Omental fat pad (tissue), 4 donors: ENCODE data around the gene GLIS1. TPM values are rescaled to one million over a fixed set of nuclear protein-coding genes. Genes with fewer than 3 reads are reported as not detected.

Experiments used
- ATAC-seq: fragments of 150-250 bp; one replicate; pipeline ENCODE4 v1.9.1; 2016; ENCODE audit warnings: mild to moderate bottlenecking, moderate library complexity; ENCODE audit not compliant: low FRiP score
- DNase-seq: peaks from one replicate; pipeline ENCODE4 v3.0.0-alpha.2; 2019; ENCODE audit warnings: low spot score
- CTCF ChIP-seq, 3 donors: fragments of 450-650 bp; IDR thresholded peaks; one replicate each; pipeline ENCODE4 v1.5.1; 2016 to 2017; ENCODE audit warnings: antibody characterized with exemption in 3 of 3, mild to moderate bottlenecking in 3 of 3, moderate library complexity in 2 of 3
- total RNA-seq, 4 donors: library from RNA; depleted of rRNA; stranded (reverse); fragments of >200 nt; gene quantifications; one replicate each; pipeline ENCODE4 v1.1.0, GENCODE V29; 2016

The GLIS1 gene
- total RNA-seq, 4 donors from 2014 or later: 0.19 to 1.4 (median 0.75) TPM

DNA sequence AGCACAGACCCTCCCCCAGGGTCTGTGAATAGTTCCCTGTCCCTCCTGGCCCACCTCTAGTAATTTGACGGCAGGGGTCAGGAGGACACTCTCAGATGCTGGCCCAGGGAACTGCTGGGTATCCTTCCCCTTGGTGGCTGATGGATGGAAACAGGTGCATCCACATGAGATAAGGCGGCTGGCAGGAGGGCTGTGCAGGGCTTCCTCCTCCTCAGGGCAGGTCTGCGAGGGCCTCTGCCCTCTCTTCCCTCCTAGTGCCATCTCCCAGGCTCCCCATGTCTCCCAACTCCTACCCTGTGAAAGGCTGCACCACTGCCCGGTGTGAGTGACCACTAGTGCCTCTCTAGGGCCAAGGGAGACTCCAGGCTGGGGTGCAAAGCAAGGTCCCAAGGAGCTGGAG, 123.9 kb downstream of the GLIS1 start:
- no peak for ATAC-seq
- no peak for DNase-seq
- no peak for TF ChIP-seq CTCF (IDR thresholded peaks at IDR 0.05)

DNA sequence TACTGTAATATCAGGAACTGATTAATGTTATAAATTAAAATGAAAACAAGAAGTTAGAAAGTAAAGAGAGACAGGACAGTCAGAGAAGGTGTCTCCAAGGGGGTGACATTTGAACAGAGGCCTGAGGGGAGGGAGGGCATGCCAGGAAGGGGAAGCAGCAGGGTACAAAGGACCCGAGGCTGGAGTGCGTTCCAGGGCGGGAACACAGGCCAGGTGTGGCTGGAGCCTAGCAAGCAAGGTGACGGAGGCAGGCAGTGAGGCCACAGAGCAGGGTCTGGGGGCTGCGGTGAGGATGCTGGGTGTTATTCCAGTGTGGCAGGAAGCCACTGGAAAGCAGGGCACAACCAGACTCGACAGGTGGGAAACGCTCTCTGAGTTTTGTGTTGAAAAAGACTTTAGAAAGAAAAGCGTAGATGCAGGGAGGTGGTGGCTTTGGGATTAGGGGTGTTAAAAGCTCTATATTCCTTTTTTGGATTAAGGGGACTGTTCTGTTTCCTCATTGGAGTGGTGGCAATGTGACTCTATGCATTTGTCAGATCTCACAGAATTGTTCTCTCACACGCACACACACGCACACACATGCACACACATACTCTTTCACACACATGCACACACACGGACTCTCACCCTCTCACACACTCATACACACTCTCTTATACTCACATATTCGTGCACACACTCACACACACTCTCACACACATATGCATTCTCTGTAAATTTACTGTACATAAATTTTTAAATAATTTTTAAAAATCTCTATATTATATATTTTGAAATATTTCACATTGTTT, 124.5 kb downstream of the GLIS1 start:
- ATAC-seq (no peak), DNase-seq (no peak)
- TF ChIP-seq CTCF (IDR thresholded peaks at IDR 0.05): no peak

DNA sequence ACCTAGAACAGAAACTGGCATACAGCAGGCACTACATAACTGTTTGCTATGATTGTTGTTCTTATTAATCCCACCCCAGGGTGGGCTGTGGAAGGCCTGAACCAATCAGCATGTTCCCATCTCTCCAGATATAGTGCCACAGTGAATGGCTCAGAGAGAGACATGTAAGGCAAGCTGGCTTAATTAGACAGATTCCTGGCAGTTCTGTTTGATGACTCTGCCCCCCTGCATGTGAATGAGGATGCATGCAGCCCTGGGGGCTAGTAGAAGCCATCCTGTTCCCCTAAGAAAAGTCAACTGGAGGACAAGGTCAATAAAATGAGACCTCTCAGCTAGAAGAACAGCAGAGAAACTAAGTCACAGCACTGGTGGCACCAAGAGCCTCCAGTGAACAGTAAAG, 130.3 kb downstream of the GLIS1 start:
- no peak for TF ChIP-seq CTCF (IDR thresholded peaks at IDR 0.05)
- DNase-seq (no peak), ATAC-seq (no peak)

DNA sequence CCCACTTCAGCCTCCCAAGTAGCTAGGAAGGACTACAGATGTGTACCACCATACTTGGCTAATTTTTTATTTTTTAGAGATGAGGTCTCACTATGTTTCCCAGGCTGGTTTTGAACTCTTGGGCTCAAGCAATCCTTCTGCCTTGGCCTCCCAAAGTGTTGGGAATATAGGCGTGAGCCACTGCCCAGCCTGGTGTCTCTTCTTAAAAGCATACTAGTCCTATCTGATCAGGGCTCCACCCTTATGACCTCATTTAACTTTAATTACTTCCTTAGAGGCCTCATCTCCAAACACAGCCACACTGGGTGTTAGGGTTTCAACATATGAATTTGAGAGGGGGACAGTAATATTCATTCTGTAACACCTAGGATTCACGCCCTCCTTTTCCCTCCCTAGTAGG, 130.9 kb downstream of the GLIS1 start:
- DNase-seq (no peak), ATAC-seq (no peak)
- no peak for TF ChIP-seq CTCF (IDR thresholded peaks at IDR 0.05)

- no peak for ATAC-seq
- no peak for DNase-seq
- no peak for TF ChIP-seq CTCF (IDR thresholded peaks at IDR 0.05)
Observed at GRCh38 chr1:53606651-53607051, 132.3 kb downstream of the GLIS1 start.

- DNase-seq (no peak), ATAC-seq (no peak)
- no peak for TF ChIP-seq CTCF (IDR thresholded peaks at IDR 0.05)
Observed at GRCh38 chr1:53606197-53606596, 132.8 kb downstream of the GLIS1 start.

GRCh38 chr1:53605181-53605580, 133.8 kb downstream of the GLIS1 start:
- DNase-seq: no peak
- no peak for ATAC-seq
- no peak for TF ChIP-seq CTCF (IDR thresholded peaks at IDR 0.05)
